KOPT-K1 (cell line): Measurements from ENCODE around the gene GAREM2.
"Not testable (repeated sequence)": the region's sequence is repeated elsewhere in the genome, so short reads cannot be mapped to it uniquely, and the experiment has no call there.

Experiments used
- H3K27ac ChIP-seq: fragments of 200-600 bp; sonication (generic); 2 replicates; pipeline ENCODE4 v1.5.1; 2016; ENCODE audit warnings: antibody characterized with exemption, mild to moderate bottlenecking, low read depth, low read length; ENCODE audit not compliant: poor library complexity, severe bottlenecking
- H3K36me3 ChIP-seq: fragments of 200-600 bp; sonication (generic); 2 replicates; pipeline ENCODE4 v1.5.1; 2017; ENCODE audit warnings: antibody characterized with exemption, mild to moderate bottlenecking, low read length, moderate library complexity; ENCODE audit not compliant: insufficient read depth
- H3K9me3 ChIP-seq: fragments of 200-600 bp; sonication (generic); 2 replicates; pipeline ENCODE4 v1.5.1; 2017; ENCODE audit warnings: antibody characterized with exemption, low read length, mild to moderate bottlenecking; ENCODE audit not compliant: insufficient read depth, poor library complexity, severe bottlenecking

GAREM2 gene

DNA sequence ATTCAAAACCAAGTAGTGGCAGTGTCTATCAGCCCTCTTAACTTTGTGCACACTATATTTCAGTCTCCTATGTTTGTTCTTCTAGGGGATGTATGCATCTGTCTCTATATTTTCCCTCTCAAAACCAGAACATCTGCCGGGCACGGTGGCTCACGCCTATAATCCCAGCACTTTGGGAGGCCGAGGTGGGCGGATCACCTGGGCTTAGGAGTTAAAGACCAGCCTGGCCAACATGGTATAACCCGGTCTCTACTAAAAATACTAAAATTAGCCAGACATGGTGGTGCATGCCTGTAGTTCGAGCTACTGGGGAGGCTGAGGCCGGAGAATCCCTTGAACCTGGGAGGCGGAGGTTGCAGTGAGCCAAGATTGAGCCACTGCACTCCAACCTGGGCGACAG is 9.9 kb upstream of the GAREM2 start:
- no peaks in the 10 kb centered on the region for H3K36me3 ChIP-seq
- no peak overlapping the region for H3K27ac ChIP-seq
- H3K9me3 ChIP-seq = no peaks in the 10 kb centered on the region

DNA sequence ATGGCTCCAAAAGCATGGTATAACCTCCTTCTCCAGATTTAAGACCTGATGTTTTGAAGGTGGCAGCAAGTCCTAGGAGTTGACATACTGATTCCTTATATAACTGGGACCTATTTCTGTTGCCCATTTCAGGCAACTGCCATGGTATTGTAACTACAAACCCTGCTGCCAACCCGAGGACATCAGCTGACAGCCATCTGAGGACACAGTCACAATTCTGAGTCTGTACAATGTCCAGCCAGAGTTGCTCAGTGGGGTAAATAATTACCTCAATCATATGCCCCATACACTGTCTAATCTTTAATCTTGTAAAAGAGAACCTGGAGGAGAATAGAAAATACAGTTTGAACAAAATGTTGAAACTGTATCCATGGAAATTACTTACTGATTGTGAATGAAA is 8.7 kb upstream of the GAREM2 start:
- H3K36me3 ChIP-seq = no peaks in the 10 kb centered on the region
- no peaks in the 10 kb centered on the region for H3K9me3 ChIP-seq
- no peak overlapping the region for H3K27ac ChIP-seq

- Histone ChIP-seq H3K27ac (no peak overlapping the region), H3K9me3 (no peaks in the 10 kb centered on the region), H3K36me3 (no peaks in the 10 kb centered on the region)
Observed at GRCh38 chr2:26164641-26165211, 8.2 kb upstream of the GAREM2 start.

DNA sequence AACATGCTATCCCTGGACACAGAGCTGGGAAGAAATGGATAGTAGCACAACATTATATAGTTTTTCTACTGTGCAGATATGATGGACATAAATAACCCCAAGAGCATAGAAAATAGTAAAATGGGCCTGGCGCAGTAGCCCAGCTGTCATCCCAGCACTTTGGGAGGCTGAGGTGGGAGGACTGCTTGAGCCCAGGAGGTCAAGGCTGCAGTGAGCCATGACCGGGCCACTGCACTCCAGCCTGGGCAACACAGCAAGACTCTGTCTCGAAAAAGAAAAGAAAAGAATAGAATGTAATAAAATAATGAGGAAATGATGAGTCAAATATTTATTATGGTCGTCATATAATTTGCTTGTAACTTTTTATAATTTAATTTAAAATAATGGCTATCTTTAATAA is 7.5 kb upstream of the GAREM2 start:
- Histone ChIP-seq H3K27ac (no peak overlapping the region), H3K9me3 (no peaks in the 10 kb centered on the region), H3K36me3 (no peaks in the 10 kb centered on the region)

GRCh38 chr2:26166541-26166940 is 6.3 kb upstream of the GAREM2 start:
- not testable (repeated sequence) for H3K9me3 ChIP-seq, H3K36me3 ChIP-seq, H3K27ac ChIP-seq

- Histone ChIP-seq H3K9me3 (no peaks in the 10 kb centered on the region), H3K36me3 (no peaks in the 10 kb centered on the region), H3K27ac (no peak overlapping the region)
Observed at GRCh38 chr2:26168785-26169184, 4.1 kb upstream of the GAREM2 start.

GRCh38 chr2:26169226-26169625 is 3.7 kb upstream of the GAREM2 start:
- H3K9me3 ChIP-seq = no peaks in the 10 kb centered on the region
- no peak overlapping the region for H3K27ac ChIP-seq
- no peaks in the 10 kb centered on the region for H3K36me3 ChIP-seq

- no peaks in the 10 kb centered on the region for H3K36me3 ChIP-seq
- no peak overlapping the region for H3K27ac ChIP-seq
- no peaks in the 10 kb centered on the region for H3K9me3 ChIP-seq
Observed at GRCh38 chr2:26169681-26170414, 3.0 kb upstream of the GAREM2 start.

GRCh38 chr2:26170795-26171194 is 2.1 kb upstream of the GAREM2 start:
- Histone ChIP-seq H3K27ac (no peak overlapping the region), H3K36me3 (no peaks in the 10 kb centered on the region), H3K9me3 (no peaks in the 10 kb centered on the region)

DNA sequence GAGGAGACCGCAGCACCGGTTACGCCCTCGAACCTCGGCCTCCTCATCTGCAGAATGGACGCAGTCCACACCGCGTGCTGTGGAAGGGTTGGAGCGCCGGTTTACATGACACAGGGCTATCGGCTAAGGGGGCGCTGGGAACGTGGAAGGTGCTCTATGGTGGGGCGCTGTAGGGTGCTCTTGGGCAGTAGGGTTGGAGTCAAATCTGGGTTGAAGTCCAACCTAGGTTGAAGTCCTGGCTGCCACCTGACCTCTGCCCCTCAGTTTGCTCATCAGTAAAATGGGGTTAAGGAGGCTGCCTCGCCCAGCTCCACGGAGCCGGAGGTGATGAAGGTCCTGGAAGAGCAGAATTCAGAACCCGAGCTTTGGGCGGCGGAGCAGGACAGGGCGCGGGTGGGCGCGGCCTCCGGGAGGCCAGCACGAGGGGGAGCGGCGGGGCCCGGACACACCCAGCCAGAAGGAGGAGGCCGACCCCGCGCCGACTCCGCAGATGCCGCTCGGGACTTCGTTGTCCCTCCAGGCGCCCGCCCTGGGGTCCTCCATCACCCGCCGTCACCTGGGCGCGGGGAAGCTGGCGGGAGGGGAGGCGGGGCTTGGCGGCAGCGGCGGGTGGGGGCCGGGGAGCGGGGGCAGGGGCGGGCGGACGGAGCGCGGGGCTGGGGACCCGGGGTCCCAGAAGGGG is 558 bp upstream of the GAREM2 start:
- no peaks in the 10 kb centered on the region for H3K9me3 ChIP-seq
- H3K36me3 ChIP-seq = no peaks in the 10 kb centered on the region
- H3K27ac ChIP-seq = no peak overlapping the region

GRCh38 chr2:26173776-26174482 is 1.0 kb downstream of the GAREM2 start:
- Histone ChIP-seq H3K9me3 (no peaks in the 10 kb centered on the region), H3K27ac (no peak overlapping the region)

GRCh38 chr2:26174691-26175465 is 2.0 kb downstream of the GAREM2 start:
- Histone ChIP-seq H3K36me3 (no peaks in the 10 kb centered on the region), H3K9me3 (no peaks in the 10 kb centered on the region)

More at GRCh38 chr2:26173776-26174482, 1.0 kb downstream of the GAREM2 start:
- no peaks in the 10 kb centered on the region for H3K36me3 ChIP-seq

GRCh38 chr2:26175466-26176278 is 2.8 kb downstream of the GAREM2 start:
- no peaks in the 10 kb centered on the region for H3K36me3 ChIP-seq
- H3K27ac ChIP-seq = no peak overlapping the region
- no peaks in the 10 kb centered on the region for H3K9me3 ChIP-seq

More at GRCh38 chr2:26174691-26175465, 2.0 kb downstream of the GAREM2 start:
- H3K27ac ChIP-seq = no peak overlapping the region

- no peaks in the 10 kb centered on the region for H3K36me3 ChIP-seq
- no peak overlapping the region for H3K27ac ChIP-seq
- no peaks in the 10 kb centered on the region for H3K9me3 ChIP-seq
Observed at GRCh38 chr2:26176279-26176615, 3.4 kb downstream of the GAREM2 start.
